SK-MEL-5 (cell line): Measurements from ENCODE around the gene CRPPA. TPM values are rescaled to one million over a fixed set of nuclear protein-coding genes. Genes with fewer than 3 reads are reported as not detected.
"Not testable (repeated sequence)": the region's sequence is repeated elsewhere in the genome, so short reads cannot be mapped to it uniquely, and the experiment has no call there.

Experiments
- DNase-seq: peaks from one replicate; pipeline ENCODE4 v3.0.0-alpha.2; 2016; ENCODE audit warnings: low read depth, low spot score
- in situ Hi-C: cut with HindIII; loops from 2 replicates; pipeline ENCODE4 v1.10.0; 2016; ENCODE audit warnings: low sequenced_read_pairs, high pct_unique_total_duplicates, low pct_unique_long_range_greater_than_20kb
- polyA plus RNA-seq, 2 experiments: library from polyadenylated mRNA; depleted of rRNA; stranded (reverse); fragments of >200 nt; gene quantifications; 2 replicates each; pipeline ENCODE4 v1.2.3, GENCODE V29; 2015
- total RNA-seq: library from RNA; depleted of rRNA; stranded (reverse); fragments of >200 nt; shearing (Covaris generic); gene quantifications from 2 replicates; pipeline ENCODE4 v1.2.3, GENCODE V29; 2014; rRNA removed

CRPPA gene
- total RNA-seq: 1.9 and 2.5 TPM in 2 replicates
- polyA plus RNA-seq (2015; cell fraction: cytosol; rRNA removed): 0.69 and 1.4 TPM in 2 replicates
- 0.62 and 1.3 TPM in 2 replicates for polyA plus RNA-seq (2015; cell fraction: nucleus; rRNA removed)

- peak; percentile 37 for DNase-seq
Measured at GRCh38 chr7:16421333-16422102, at the start of gene CRPPA. CRPPA (minus strand) TSS chr7:16421538; CDS start chr7:16421322, 216 bp downstream.

GRCh38 chr7:16465469-16466361 lies 44.4 kb upstream of the CRPPA start, which contains the start of gene SOSTDC1:
SOSTDC1 (minus strand) TSS chr7:16465738; CDS start chr7:16465668, 70 bp downstream.
- in situ Hi-C loops: no loop called here

More at GRCh38 chr7:16421333-16422102, at the start of gene CRPPA:
- in situ Hi-C loops: loop anchor here (25.0 kb wide), 1 partner anchor 284 kb away; no protein-coding TSS in a partner anchor

GRCh38 chr7:16463949-16464715 lies 42.8 kb upstream of the CRPPA start:
- in situ Hi-C loops: no loop called here
- no peak for DNase-seq

More at GRCh38 chr7:16465469-16466361, 44.4 kb upstream of the CRPPA start, which contains the start of gene SOSTDC1:
- DNase-seq: peak; percentile 67

- in situ Hi-C loops: no loop called here
- DNase-seq: no peak
Measured at GRCh38 chr7:16463520-16463919, 42.2 kb upstream of the CRPPA start.

- in situ Hi-C loops: no loop called here
- no peak for DNase-seq
Measured at GRCh38 chr7:16462431-16462889, 41.1 kb upstream of the CRPPA start.

GRCh38 chr7:16460789-16461493 lies 39.6 kb upstream of the CRPPA start:
- DNase-seq: no peak
- in situ Hi-C loops: no loop called here

- DNase-seq, in situ Hi-C loops: not testable (repeated sequence)
Measured at GRCh38 chr7:16456303-16456702, 35.0 kb upstream of the CRPPA start.

- DNase-seq: no peak
- in situ Hi-C loops: no loop called here
Measured at GRCh38 chr7:16455591-16455990, 34.3 kb upstream of the CRPPA start.

- in situ Hi-C loops: no loop called here
- DNase-seq: no peak
Measured at GRCh38 chr7:16450366-16450765, 29.0 kb upstream of the CRPPA start.

GRCh38 chr7:16447876-16448275 lies 26.5 kb upstream of the CRPPA start:
- in situ Hi-C loops: loop anchor here (25.0 kb wide), 1 partner anchor 114 kb away; no protein-coding TSS in a partner anchor
- DNase-seq: peak; percentile 53

GRCh38 chr7:16446508-16446907 lies 25.2 kb upstream of the CRPPA start:
- peak; percentile 96 for DNase-seq
- in situ Hi-C loops: loop anchor here (25.0 kb wide), 1 partner anchor 116 kb away; no protein-coding TSS in a partner anchor

GRCh38 chr7:16443871-16444270 lies 22.5 kb upstream of the CRPPA start:
- DNase-seq: not testable (repeated sequence)
- in situ Hi-C loops: loop anchor here (25.0 kb wide), 1 partner anchor 118 kb away; no protein-coding TSS in a partner anchor

GRCh38 chr7:16438988-16439387 lies 17.6 kb upstream of the CRPPA start:
- in situ Hi-C loops: loop anchor here (25.0 kb wide), 1 partner anchor 123 kb away; no protein-coding TSS in a partner anchor
- DNase-seq: no peak

GRCh38 chr7:16436306-16436705 lies 15.0 kb upstream of the CRPPA start:
- DNase-seq: peak; percentile 62
- in situ Hi-C loops: loop anchor here (25.0 kb wide), 1 partner anchor 126 kb away; no protein-coding TSS in a partner anchor

- in situ Hi-C loops: loop anchor here (25.0 kb wide), 1 partner anchor 129 kb away; no protein-coding TSS in a partner anchor
- peak; percentile 65 for DNase-seq
Measured at GRCh38 chr7:16433568-16434122, 12.3 kb upstream of the CRPPA start.

- in situ Hi-C loops: loop anchor here (25.0 kb wide), 1 partner anchor 130 kb away; no protein-coding TSS in a partner anchor
- DNase-seq: no peak
Measured at GRCh38 chr7:16432425-16432731, 11.0 kb upstream of the CRPPA start.
